ENCODE results near the gene TMEM51.
A peak's percentile ranks its signal among the peaks of the same experiment; 100 is the strongest.

DNA sequence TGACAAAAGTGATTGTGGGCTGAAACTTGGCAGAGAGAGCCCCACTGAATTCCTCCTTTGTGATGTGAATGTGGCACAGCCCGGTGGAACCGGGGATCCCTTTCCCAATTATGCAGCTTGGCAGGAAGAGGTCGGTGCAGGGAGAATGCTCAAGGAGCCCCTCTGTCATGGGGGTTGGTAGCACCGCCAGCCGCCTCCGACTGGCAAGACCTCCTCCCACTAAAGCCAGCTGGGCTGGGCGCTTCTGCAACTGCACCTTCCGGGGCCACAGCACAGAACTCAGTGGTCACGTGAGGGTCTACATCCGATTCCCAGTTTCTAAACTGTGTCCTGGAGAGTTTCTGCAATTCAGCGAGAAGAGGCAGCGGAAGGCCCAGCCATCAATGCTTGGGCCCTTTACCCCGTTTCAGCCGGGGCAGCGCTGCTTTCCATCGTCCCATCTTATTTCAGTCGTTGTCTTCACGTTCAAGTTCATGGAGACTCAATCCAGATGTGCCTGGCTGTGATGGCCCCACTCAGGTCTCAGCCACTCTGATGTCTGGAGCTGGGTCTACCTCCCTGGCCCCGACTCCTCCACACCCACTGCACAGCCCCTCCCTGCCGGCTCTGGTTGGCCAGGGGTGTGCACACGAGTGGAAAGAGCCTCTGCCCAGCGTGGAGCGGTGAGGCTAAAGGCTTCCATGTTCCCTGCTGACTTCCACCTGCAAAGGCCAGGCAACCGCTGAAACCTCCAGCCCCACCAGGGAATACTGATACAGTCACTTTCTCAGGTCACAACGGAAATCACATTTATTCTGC lies 53.7 kb downstream of the TMEM51 start:
- TF ChIP-seq CTCF (IDR thresholded peaks at IDR 0.05) = no peak
- TF ChIP-seq POLR2A (IDR thresholded peaks at IDR 0.05) = peak in 2 of 3 donors; percentile 10 to 30

Data from body of pancreas (tissue), 4 donors.